DMS 273 (cell line): ENCODE results near the gene DRC7.

Experiments
- DNase-seq: peaks from one replicate; lab custom pipeline; 2025; ENCODE audit not compliant: unreplicated experiment; lab: John Stamatoyannopoulos, UW

The DRC7 gene

GRCh38 chr16:57690782-57691471 is 3.7 kb upstream of the DRC7 start:
- no peak for DNase-seq

- DNase-seq = no peak
Measured at GRCh38 chr16:57692636-57693035, 2.0 kb upstream of the DRC7 start.

DNA sequence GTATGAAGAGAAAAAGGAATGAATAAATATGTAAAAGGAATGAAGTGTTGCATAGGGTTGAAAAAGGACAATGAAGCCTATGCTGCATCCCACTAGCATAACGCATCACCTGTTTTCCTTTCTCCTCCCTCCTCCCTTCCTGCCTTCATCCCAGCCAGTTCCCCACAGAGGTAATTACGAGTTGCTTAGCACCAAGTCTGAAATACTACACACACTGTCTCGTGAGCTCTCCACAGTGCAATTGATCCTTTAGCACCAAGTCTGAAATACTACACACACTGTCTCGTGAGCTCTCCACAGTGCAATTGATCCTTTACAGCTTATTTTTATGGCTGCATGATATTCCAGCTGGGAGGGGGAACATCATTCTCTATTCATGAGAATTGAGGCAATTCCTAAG is 1.1 kb upstream of the DRC7 start:
- DNase-seq = no peak

DNA sequence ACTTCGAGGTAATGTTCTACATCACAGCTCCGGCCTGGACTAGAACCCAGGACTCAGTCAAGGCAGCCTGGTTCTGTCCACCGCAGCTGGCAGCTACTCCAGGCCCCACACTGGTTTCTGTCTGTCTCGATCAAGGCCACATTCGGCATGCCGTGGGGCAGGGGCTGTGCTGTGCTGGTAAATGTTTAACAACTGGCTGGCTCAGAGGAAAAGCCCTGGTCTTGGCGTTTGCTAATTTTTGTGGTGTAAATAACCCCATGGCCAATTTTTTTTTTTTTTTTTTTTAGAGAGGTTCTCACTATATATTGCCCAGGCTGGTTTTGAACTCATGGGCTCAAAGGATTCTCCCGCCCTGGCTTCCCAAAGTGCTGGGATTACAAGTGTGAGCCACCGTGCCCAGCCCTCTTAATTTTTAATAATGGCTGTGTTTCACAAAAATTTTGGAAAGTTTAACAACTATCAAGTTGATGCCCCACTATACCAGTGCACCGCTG is 328 bp upstream of the DRC7 start:
- no peak for DNase-seq

DNA sequence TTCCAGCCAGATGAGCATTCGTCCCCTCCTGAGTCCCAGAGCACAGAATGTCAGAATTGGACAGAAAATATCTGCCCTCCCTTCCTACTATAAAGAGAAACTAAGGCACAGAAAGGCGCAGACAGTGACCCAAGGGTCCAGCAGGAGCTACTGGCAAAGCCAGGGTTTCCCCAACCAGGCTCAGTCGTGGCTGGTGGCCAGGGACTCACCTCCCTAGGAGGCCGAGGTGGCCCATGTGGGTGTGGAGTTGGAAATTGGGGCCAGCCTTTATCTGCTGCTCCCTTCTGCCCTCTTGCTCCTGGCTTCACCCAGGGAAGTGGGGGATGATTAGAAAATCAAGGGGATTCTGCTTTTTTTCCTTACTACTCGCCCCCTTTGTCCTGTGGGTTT is 1.1 kb downstream of the DRC7 start:
- no peak for DNase-seq

- no peak for DNase-seq
Measured at GRCh38 chr16:57696240-57696639, 1.6 kb downstream of the DRC7 start.

DNA sequence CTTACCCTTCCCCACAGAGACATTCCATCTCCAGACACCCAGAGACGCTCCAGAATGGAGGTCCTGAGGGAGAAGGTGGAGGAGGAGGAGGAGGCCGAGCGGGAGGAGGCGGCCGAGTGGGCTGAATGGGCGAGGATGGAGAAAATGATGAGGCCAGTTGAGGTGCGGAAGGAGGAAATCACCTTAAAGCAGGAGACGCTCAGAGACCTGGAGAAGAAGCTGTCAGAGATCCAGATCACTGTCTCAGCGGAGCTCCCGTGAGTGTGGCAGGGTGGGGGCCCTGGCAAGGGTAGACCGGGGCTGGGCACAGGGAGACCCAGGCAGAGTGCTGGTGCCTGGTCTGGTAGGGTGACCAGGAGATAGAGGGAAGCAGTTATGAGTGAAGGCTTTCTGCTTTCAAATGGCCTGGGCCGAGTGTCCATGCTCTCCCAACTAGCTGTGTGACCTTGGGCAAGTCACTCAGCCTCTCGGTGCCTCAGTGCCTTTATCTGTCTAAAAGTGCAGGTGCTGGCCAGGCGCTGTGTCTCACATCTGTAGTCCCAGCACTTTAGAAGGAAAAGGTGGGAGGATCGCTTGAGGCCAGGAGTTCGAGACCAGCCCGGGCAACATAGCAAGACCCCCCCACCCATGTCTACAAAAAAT is 3.4 kb downstream of the DRC7 start:
- no peak for DNase-seq

GRCh38 chr16:57698812-57699405 is 4.3 kb downstream of the DRC7 start:
- DNase-seq = no peak

DNA sequence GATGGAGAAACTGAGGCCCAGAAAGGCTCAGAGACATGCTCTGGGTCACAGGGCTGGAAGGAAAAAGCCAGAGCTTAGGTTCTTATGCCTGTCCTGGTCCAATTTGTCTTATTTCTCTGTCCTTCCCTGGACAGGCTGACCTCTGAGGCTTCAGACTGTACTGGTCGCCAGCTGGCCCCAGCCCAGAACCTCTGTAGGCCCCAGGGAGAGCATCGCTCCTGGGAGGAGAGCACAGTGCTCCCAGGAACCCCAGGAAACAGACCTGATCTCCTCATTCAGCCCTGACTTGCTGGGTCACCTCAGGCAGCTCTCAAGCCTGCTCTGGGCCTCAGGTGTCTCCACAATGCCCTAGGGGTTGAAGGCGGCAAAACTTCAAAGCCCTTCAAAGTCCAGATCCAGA is 4.9 kb downstream of the DRC7 start:
- DNase-seq = no peak

DNA sequence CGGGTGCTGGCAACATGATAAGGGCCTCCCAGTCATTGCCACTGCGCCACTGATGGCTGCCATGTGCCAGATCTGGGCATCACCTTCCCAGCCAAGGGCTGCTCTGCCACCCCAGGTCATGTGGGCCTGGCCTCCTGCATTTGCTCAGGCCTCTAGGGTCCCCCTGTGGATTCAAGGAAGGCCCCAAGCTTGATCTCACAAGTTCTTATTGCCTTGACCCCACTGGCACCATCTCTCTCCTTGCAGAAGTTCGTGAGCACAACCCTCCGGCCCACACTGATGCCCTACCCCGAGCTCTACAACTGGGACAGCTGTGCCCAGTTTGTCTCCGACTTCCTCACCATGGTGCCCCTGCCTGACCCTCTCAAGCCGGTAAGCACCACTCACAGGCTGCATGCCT is 5.3 kb downstream of the DRC7 start:
- no peak for DNase-seq

DNA sequence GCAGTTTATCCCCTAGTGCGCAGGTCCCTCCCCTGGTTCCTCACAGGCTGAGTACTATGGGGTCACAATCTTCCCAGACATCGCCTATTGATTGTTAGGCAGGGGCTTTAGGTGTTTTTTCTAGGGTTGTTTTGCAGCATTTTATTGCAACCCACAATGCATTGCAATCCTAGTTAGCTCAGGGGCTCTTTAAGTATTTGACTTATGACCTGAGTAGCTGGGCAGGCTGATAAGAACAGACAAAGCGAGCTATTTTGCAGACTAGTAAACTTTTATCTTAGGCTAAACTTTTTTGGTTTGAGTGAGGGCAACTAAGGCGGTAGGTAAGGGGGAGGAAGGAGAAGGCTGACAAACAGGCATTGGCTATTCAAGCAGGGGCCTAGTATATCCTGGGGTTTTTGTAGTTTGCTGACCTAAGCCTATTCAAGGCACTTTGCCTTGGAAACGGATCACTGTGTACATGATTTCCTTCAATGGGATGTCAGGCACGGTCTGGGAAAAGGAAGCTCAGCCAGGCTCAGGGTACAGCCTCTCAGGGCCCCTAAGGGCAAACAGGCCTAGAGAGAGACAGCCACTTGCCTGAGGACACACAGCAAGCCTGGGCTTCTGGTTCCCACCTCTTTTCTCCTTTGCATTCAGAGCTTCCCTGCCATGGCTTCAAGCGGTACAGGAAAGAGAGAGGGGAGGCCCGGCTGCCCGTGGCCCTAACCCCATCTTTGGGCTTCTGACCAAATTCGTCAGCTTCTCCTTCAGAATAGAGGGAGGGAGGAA is 6.4 kb downstream of the DRC7 start:
- no peak for DNase-seq

DNA sequence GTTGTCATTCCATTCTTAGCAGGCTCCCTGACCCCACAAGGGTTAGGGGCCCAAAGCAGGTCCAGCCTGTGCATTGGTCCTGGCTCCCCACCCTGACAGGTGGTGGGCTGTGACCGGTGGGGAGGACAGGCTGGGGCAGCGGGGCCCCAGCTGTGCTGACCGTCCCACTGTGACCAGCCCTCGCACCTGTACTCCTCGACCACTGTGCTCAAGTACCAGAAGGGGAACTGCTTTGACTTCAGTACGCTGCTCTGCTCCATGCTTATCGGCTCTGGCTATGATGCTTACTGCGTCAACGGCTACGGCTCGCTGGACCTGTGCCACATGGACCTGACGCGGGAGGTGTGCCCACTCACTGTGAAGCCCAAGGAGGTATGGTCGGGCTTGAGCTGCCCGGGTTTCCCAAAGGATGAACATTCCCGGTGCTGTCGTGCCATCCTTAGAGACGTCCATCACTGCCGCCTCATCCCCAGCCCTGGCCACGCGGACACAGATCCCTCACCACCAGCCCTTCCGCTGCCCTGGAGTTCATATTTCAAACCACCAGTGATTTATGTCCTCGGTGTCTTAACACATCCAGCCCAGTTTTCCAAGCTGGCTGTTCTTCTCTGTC is 7.3 kb downstream of the DRC7 start:
- no peak for DNase-seq

DNA sequence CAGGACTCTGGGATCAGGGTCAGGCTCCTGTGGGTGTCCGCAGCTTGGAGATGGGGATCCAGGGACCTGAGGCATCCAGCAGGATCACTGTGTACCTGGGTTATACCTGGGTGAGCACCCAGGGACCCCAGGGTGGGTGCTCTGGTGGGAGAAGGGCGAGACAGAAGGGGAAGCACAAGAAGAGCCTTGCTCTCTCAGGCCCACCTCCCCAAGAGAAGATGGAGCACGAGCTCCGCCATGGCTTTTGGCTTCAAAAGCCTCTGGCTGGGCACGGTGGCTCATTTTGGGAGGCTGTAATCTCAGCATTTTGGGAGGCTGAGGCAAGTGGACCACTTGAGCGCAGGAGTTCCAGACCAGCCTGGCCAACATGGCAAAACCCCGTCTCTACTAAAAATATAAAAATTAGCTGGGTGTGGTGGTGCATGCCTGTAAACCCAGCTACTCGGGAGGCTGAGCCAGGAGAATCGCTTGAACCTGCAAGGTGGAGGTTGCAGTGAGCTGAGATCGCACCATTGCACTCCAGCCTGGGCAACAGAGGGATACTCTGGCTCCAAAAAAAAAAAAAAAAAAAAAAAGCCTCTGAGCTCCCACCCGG is 8.9 kb downstream of the DRC7 start:
- DNase-seq = no peak

- no peak for DNase-seq
Measured at GRCh38 chr16:57704011-57704904, 9.7 kb downstream of the DRC7 start.

GRCh38 chr16:57704905-57705852 is 10.6 kb downstream of the DRC7 start:
- DNase-seq = no peak

DNA sequence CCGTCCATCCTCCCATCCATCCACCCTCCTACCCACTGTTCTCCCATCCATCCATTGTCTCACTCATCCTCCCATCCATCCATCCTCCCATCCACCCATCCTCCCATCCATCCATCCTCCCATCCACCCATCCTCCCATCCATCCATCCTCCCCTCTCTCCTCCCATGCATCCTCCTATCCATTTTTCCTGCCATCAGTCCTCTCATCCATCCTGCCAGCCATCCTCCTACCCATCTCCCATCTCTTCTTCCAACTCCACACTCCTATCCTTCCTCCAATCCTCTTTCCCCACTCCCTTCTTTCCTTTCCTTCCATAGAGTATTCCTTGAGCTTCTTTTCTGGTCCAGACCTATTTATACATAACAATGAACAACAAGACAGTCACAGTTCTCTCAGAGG is 12.1 kb downstream of the DRC7 start:
- no peak for DNase-seq

DNA sequence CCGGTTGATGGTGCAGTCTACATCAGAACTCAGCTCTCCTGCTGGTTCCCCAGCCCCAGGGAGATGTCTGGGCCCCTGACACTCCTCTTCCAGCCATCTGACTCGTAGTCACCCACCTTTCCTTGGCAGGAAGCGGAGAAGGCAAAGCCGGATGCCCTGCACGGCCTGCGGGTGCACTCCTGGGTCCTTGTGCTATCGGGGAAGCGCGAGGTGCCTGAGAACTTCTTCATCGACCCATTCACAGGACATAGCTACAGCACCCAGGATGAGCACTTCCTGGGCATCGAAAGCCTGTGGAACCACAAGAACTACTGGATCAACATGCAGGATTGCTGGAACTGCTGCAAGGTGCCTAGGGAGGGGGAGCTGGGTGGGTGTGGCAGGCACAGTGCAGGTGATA is 12.7 kb downstream of the DRC7 start:
- no peak for DNase-seq

DNA sequence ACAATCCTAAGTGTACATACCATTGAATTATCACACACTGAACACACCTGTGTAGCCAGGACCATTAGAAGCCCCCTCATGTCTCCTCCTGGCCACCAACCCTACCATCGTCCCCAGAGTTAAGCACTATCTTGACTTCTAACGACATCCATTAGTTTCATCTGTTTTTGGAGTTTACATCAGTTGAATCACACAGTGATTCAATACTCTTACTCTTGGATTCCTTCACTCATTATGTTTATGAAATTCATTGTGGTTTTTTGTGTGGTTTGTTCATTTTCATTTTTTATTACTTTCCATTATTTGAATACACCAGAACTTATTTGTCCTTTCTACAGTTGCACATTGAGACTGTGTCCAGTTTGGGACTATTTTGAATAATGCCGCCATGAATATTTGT is 13.6 kb downstream of the DRC7 start:
- DNase-seq = no peak

GRCh38 chr16:57709663-57710062 is 15.1 kb downstream of the DRC7 start:
- DNase-seq = no peak
